ES-I3 (cell line): Measurements from ENCODE around the gene C3orf70.
"Not testable (repeated sequence)": the region's sequence is repeated elsewhere in the genome, so short reads cannot be mapped to it uniquely, and the experiment has no call there.

Experiments
- H3K36me3 ChIP-seq: 2 replicates; pipeline ENCODE4 v1.6.1; 2013; ENCODE audit warnings: mild to moderate bottlenecking, low read length, control low read depth, moderate library complexity; ENCODE audit not compliant: insufficient read depth
- H3K4me1 ChIP-seq: 2 replicates; pipeline ENCODE4 v1.6.1; 2013; ENCODE audit warnings: mild to moderate bottlenecking, control low read depth, low read length; ENCODE audit not compliant: insufficient read depth
- H3K9ac ChIP-seq: 2 replicates; pipeline ENCODE4 v1.6.1; 2013; ENCODE audit warnings: low read depth, mild to moderate bottlenecking, low read length, moderate library complexity
- H3K9me3 ChIP-seq: 2 replicates; pipeline ENCODE4 v1.6.1; 2013; ENCODE audit warnings: mild to moderate bottlenecking, low read length, moderate library complexity; ENCODE audit not compliant: control insufficient read depth, insufficient read depth

The C3orf70 gene

DNA sequence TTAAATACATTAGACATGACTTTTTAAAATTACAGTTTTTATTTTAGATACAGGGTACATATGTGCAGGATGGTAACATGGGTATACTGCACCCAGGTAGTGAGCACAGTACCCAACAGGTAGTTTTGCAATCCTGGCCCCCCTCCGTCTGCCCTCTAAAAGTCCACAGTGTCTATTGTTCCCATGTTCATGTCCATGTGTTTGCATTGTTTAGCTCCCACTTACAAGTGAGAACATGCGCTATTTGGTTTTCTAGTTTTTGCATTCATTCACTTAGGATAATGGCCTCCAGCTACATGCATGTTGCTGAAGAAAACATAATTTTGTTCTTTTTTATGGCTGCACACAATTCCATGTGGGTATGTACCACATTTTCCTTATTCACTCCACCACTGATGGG lies 23.8 kb downstream of the C3orf70 start:
- Histone ChIP-seq H3K4me1 (no peaks in the 10 kb centered on the region), H3K36me3 (no peaks in the 10 kb centered on the region), H3K9me3 (no peaks in the 10 kb centered on the region), H3K9ac (no peak overlapping the region)

DNA sequence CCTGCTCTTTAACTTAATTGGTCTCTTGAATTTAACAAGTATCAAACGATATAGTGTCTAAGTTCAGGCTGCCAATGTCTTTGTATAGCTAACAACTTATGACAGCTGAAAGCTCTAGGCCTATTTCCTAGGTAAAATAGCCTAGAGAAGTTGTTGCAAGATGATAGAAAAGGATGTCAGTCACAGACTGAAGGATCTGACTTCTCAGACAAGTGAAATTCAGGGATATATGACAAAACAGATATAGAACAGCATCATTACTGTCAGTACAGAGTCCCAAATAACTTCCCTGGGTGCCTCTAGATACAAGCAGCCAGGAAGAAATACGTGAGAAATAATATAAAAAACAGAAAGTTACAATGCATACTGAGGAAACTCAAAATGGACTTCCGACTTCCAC lies 26.7 kb downstream of the C3orf70 start:
- H3K9ac ChIP-seq = no peak overlapping the region
- no peaks in the 10 kb centered on the region for H3K36me3 ChIP-seq
- H3K4me1 ChIP-seq = no peaks in the 10 kb centered on the region
- H3K9me3 ChIP-seq = no peaks in the 10 kb centered on the region

DNA sequence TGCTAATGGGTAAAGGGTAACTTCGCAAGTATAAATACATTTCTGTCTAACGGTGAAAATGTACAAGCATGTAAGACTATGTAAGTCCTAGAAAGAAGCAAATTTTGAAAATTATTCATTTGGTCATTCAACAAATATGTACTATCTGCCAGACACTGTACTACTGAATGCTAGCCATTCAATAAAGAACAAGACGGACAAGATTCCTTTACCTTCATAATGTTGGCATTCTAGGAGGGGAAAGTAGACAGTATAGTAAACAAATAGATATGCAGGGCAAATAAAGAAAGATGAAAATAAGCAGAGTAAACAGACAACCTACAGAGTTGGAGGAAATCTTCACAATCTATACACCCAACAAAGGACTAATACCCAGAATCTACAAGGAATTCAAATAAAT lies 32.7 kb downstream of the C3orf70 start:
- H3K9ac ChIP-seq = no peak overlapping the region
- H3K9me3 ChIP-seq = no peaks in the 10 kb centered on the region
- no peaks in the 10 kb centered on the region for H3K4me1 ChIP-seq
- H3K36me3 ChIP-seq = no peaks in the 10 kb centered on the region

DNA sequence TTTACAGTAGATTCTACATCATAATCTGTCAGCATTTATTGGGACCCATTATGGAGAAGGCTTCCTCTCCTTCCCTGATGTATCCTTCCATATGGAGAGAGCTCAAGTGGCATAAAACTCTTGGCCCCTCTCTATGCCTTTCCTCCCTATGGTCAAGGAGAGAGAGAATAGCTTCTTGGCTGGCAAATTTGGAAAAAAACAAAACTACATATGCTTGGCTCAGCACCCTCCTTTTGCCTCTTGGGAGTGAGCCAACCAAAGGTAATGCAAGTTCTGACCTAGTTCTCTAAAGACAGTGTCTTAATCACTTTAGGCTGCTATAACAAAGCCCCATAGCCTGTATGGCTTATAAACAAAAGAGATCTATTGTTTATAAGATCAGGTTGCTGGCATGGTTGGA lies 37.5 kb downstream of the C3orf70 start:
- Histone ChIP-seq H3K36me3 (no peaks in the 10 kb centered on the region), H3K9me3 (no peaks in the 10 kb centered on the region), H3K4me1 (no peaks in the 10 kb centered on the region), H3K9ac (no peak overlapping the region)

DNA sequence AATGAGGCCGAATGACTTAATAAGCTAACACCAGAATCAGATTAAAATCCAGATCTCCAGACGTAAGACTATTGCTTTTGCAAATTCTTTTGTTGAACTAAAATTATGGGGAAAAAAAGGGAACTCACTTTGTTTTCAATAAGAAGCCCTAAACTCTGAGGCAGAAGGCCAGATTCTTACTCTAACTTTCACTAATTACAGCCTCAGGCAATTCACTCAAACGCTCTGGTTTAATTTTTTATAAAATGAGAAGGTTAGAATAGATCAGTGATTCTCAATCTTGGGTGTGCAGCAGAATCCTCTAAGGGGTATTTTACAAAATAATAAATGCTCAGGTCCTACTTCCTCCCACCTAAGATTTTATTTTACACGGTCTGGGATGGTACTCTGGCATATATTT lies 38.1 kb downstream of the C3orf70 start:
- H3K4me1 ChIP-seq = no peaks in the 10 kb centered on the region
- H3K9me3 ChIP-seq = no peaks in the 10 kb centered on the region
- H3K36me3 ChIP-seq = no peaks in the 10 kb centered on the region
- no peak overlapping the region for H3K9ac ChIP-seq

DNA sequence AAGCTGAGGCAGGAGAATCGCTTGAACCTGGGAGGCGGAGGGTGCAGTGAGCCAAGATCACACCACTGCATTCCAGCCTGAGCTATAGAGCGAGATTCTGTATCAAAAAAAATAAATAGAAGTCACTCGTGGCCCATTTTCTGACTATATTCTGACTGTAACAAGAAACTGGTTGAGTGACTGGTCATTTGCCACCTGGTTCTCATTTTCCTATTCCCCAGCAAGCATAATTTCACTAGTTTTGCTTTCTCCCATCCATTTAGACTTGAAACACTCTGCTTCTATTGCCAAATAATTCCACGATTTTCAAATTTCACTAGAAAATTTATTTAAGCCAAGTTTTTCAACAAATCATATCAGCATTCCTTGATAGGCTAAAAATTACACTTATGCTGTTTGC lies 40.7 kb downstream of the C3orf70 start:
- Histone ChIP-seq H3K9ac (no peak overlapping the region), H3K4me1 (no peaks in the 10 kb centered on the region), H3K36me3 (no peaks in the 10 kb centered on the region), H3K9me3 (no peaks in the 10 kb centered on the region)

DNA sequence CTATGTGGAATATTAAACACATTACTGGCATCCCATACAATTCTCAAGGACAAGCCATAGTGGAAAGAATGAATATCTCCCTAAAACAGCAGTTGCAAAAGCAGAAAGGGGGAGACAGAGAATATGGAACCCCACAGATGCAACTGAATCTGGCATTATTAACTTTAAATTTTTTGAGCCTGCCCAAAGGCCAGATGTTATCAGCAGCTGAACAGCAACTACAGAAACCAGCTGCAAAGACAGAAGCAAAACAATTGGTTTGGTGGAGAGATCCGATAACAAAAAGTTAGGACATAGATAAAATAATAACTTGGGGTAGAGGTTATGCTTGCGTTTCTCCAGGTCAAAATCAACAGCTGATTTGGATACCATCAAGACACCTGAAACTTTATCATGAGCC lies 43.8 kb downstream of the C3orf70 start:
- not testable (repeated sequence) for H3K36me3 ChIP-seq, H3K9me3 ChIP-seq, H3K4me1 ChIP-seq, H3K9ac ChIP-seq

DNA sequence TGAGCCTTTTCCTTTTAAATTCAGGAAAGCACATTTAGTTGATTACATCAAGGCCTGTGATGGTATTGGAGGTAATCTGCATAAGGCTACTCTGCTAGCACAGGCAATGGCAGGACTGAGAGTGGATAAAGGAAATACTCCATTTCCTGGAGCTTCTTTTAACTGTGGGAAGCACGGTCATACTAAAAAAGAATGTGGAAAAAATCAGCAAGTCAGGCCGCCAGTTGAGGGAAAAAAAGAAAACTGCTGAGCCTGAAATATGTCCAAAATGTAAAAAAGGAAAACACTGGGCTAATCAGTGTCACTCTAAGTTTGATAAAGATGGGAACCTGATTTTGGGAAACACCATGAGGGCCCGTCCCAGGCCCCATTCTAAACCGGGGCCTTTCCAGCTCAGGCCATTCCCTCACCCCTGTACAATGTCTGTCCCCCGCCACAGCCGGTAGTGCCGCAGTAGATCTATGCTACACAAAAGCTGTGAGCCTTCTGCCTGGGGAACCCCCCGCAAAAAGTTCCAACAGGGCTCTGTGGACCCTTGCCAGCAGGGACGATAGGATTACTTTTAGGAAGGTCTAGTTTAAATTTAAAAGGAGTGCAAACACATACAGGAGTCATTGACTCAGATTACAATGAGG lies 46.5 kb downstream of the C3orf70 start:
- not testable (repeated sequence) for H3K36me3 ChIP-seq, H3K9me3 ChIP-seq, H3K9ac ChIP-seq, H3K4me1 ChIP-seq

DNA sequence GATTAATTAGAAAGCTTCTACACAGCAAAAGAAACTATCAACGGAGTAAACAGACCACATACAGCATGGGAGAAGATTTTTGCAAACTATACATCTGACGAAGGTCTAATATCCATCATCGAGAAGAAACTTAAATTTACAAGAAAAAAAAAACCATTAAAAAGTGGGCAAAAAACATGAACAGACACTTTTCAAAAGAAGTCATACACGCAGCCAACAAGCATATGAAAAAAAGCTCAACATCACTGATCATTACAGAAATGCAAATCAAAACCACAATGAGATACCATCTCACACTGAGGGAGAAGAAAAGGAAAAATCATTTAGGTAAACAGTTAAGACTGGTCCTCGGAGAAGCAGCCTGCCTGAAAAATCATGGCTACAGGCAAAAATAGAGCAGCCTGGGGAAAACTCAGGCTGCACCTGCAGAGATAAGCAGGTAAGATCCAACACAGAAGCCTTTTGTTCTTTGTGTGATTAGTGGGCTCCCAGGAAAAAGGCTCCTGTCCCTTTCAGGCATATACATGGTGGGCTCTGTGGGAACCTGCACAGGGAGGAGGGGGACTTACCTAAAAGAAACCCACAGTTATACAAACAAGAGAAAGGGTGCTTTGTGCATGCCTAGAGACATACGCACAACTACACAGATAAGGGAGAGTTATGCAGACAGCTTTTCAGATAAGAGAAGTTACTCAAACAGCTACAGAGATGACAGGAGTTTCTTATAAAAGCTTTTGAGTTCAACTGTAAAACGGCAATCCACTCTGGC lies 49.3 kb downstream of the C3orf70 start:
- Histone ChIP-seq H3K9me3 (no peaks in the 10 kb centered on the region; the same call in 1 of the 2 replicates), H3K36me3 (no peaks in the 10 kb centered on the region), H3K4me1 (no peaks in the 10 kb centered on the region), H3K9ac (no peak overlapping the region)

DNA sequence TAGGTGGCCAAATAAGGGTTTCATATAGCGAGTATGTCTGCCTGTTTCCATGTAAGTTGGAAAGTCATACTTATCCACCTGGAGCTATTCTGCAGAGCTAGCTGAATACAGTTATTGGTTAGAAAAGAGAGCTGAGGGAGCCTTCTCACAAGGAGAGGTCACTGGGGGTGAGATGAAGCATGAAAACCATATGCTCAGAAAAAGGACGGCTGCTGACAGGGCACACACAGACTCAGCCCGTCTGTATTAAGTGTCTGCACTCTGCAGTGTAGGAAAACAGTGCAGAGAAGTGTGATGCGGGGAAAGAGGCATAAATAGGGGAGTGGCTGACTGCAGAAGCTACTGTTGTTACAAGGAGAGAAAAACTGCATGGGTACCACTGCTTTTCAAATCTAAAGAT lies 58.2 kb downstream of the C3orf70 start:
- Histone ChIP-seq H3K9ac (no peak overlapping the region), H3K4me1 (peaks cover 3% of the 10 kb centered on the region; the same call in 1 of the 2 replicates), H3K9me3 (no peaks in the 10 kb centered on the region), H3K36me3 (no peaks in the 10 kb centered on the region)

DNA sequence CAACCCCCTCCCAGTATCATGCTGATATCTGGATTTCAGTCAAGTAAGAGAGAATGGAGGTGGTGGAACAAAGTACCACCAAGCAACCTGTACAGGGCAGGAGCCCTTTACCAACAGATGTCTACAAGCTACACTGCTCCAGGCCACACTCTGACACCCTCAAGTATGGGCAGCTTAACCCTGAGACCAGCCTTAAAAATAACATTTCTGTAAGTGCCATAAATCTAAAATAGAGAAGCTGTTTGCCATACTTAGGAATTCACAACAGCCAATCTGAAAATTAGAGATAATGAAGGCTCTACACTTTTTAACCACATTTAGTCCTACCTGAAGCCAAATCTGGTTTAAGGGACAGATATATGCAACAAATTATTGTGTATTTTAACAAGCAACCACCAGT lies 59.7 kb downstream of the C3orf70 start:
- peaks cover 3% of the 10 kb centered on the region; the same call in 1 of the 2 replicates for H3K4me1 ChIP-seq
- no peaks in the 10 kb centered on the region for H3K36me3 ChIP-seq
- no peaks in the 10 kb centered on the region for H3K9me3 ChIP-seq
- no peak overlapping the region for H3K9ac ChIP-seq

DNA sequence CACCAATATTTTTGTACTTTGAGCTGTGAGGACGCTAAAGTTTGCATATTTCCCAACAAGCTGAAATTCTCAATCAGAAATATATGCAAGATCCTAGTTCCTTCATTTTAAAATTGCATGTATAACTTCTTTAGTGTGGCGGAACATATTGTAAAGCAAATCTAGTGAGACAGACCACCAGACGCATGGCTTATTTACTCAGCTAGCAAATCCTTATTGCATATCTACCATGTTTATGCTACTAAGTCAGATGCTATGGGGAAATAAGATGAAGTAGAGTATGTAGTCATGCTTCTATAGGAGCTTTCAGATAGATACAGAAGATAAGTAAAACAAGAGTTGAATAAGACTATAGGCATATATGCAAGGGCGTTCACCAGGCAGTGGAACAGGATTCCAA lies 62.0 kb downstream of the C3orf70 start:
- no peaks in the 10 kb centered on the region for H3K36me3 ChIP-seq

DNA sequence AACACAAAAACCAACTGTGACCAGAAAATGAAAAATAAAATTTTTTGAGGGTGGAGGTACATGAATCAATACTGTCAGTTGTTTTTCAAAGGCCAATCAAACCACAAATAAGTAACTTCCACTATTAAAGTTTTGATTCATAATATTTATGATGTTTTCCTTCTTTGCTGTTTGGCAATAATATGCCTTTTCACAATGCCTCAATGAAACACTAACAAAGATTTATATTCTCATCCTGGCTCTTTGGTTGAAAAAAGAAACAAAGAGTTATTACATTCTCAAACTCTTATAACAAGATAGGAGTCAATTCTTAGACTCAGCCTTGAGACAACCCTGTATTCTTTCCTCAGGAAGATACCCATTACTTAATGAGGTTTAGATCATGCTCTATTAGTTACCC lies 63.1 kb downstream of the C3orf70 start:
- H3K9me3 ChIP-seq = no peaks in the 10 kb centered on the region
- no peak overlapping the region for H3K9ac ChIP-seq
- H3K36me3 ChIP-seq = no peaks in the 10 kb centered on the region
- peaks cover under 1% of the 10 kb centered on the region; the same call in 1 of the 2 replicates for H3K4me1 ChIP-seq

More for the DNA sequence above, 62.0 kb downstream of the C3orf70 start:
- no peaks in the 10 kb centered on the region for H3K9me3 ChIP-seq
- peaks cover 3% of the 10 kb centered on the region; the same call in 1 of the 2 replicates for H3K4me1 ChIP-seq
- H3K9ac ChIP-seq = no peak overlapping the region

DNA sequence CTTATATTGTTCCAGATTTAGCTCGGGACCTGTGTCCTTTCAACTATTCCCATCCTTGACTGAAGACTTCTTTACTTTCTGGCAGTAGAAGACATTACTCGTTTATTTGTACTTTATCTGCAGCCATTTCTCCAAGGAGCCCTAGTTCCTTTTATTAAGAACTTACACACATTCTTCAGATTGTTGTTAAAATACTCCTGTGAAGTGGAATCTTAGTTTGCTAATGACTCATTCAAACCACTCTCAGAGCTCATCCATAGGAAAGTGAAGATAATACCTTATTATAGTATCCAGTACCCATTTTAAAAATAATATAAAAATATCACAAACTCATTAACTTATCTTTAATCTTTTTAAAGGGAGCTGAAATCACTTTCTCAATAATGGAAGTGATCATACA lies 63.5 kb downstream of the C3orf70 start:
- H3K9ac ChIP-seq = no peak overlapping the region
- H3K36me3 ChIP-seq = no peaks in the 10 kb centered on the region
- H3K4me1 ChIP-seq = no peaks in the 10 kb centered on the region; the same call in 1 of the 2 replicates
- no peaks in the 10 kb centered on the region for H3K9me3 ChIP-seq

DNA sequence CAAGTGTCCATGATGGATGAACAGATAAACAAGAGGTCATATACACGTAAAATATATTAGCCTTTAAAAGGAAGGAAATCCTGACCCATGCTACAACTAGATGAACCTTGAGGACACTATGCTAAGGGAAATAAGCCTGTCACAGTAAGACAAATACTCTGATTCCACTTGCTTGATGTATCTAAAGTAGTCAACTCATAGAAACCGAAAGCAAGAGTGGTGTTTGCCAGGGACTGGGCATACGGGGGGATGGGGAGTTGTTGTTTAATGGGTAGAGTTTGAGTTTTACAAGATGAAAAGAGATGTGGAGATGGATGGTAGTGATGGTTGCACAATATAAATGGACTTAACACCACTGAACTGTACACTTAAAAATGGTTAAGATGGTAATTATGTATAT lies 65.4 kb downstream of the C3orf70 start:
- no peaks in the 10 kb centered on the region for H3K9me3 ChIP-seq
- no peaks in the 10 kb centered on the region; the same call in 1 of the 2 replicates for H3K4me1 ChIP-seq
- no peak overlapping the region for H3K9ac ChIP-seq
- H3K36me3 ChIP-seq = no peaks in the 10 kb centered on the region
